Neuronal stem cell (in vitro differentiated cells): ENCODE measurements around the gene KATNB1.
A peak's percentile ranks its signal among the peaks of the same experiment; 100 is the strongest.

ENCODE experiments used
- DNase-seq: peaks from one replicate; pipeline ENCODE4 v3.0.0-alpha.2; 2013; ENCODE audit warnings: low spot score
- H2AFZ ChIP-seq: one replicate; pipeline ENCODE4 v1.6.1; 2013; ENCODE audit warnings: mild to moderate bottlenecking, low read length, inconsistent platforms
- H2AK5ac ChIP-seq: 2 replicates; pipeline ENCODE4 v1.6.1; 2013; ENCODE audit warnings: low read depth, mild to moderate bottlenecking, inconsistent platforms, low read length, moderate library complexity, mixed read lengths
- H2BK120ac ChIP-seq: 2 replicates; pipeline ENCODE4 v1.6.1; 2013; ENCODE audit warnings: low read depth, mild to moderate bottlenecking, inconsistent platforms, low read length, moderate library complexity, mixed read lengths
- H2BK12ac ChIP-seq: one replicate; pipeline ENCODE4 v1.6.1; 2013; ENCODE audit warnings: low read length, inconsistent platforms
- H2BK15ac ChIP-seq: 2 replicates; pipeline ENCODE4 v1.6.1; 2013; ENCODE audit warnings: mild to moderate bottlenecking, low read length, inconsistent platforms, mixed read lengths
- H2BK5ac ChIP-seq: one replicate; pipeline ENCODE4 v1.6.1; 2013; ENCODE audit warnings: inconsistent platforms, mild to moderate bottlenecking, low read length, moderate library complexity
- H3K14ac ChIP-seq: one replicate; pipeline ENCODE4 v1.6.1; 2013; ENCODE audit warnings: low read length, inconsistent platforms
- H3K18ac ChIP-seq: 2 replicates; pipeline ENCODE4 v1.6.1; 2013; ENCODE audit warnings: low read length, inconsistent platforms
- H3K23ac ChIP-seq: 2 replicates; pipeline ENCODE4 v1.6.1; 2013; ENCODE audit warnings: low read depth, mild to moderate bottlenecking, mixed read lengths, low read length, inconsistent platforms; ENCODE audit not compliant: poor library complexity
- H3K27ac ChIP-seq: replicated peaks from 3 replicates; pipeline ENCODE4 v1.5.1; 2013; ENCODE audit warnings: low read length, inconsistent platforms
- H3K27me3 ChIP-seq, 3 experiments: 2 replicates each; pipeline ENCODE4 v1.6.1; 2013; ENCODE audit warnings: low read length in 3 of 3, mild to moderate bottlenecking in 2 of 3, inconsistent platforms in 1 of 3, low read depth in 1 of 3, mixed read lengths in 1 of 3, moderate library complexity in 1 of 3; ENCODE audit not compliant: control insufficient read depth in 3 of 3, insufficient read depth in 3 of 3
- H3K36me3 ChIP-seq, 2 donors: replicated peaks in 1 of 2; 2 replicates each; pipeline ENCODE4 v1.6.1; 2013; ENCODE audit warnings: low read length in 2 of 2; ENCODE audit not compliant: control insufficient read depth in 2 of 2, insufficient read depth in 2 of 2
- H3K4ac ChIP-seq: 2 replicates; pipeline ENCODE4 v1.6.1; 2013; ENCODE audit warnings: inconsistent platforms, mild to moderate bottlenecking, low read length, moderate library complexity
- H3K4me1 ChIP-seq, 2 donors: 1 replicate in 1 of 2; 2 replicates in 1 of 2; pipeline ENCODE4 v1.6.1; 2013; ENCODE audit warnings: low read length in 2 of 2, low read depth in 1 of 2; ENCODE audit not compliant: control insufficient read depth in 2 of 2, insufficient read depth in 1 of 2
- H3K4me2 ChIP-seq: one replicate; pipeline ENCODE4 v1.6.1; 2013; ENCODE audit warnings: mild to moderate bottlenecking, low read length, inconsistent platforms; ENCODE audit not compliant: insufficient read depth, poor library complexity, severe bottlenecking
- H3K4me3 ChIP-seq, 2 donors: 2 replicates each; pipeline ENCODE4 v1.5.1; 2013; ENCODE audit warnings: low read length in 2 of 2, mild to moderate bottlenecking in 2 of 2, inconsistent platforms in 1 of 2, moderate library complexity in 1 of 2
- H3K79me1 ChIP-seq: one replicate; pipeline ENCODE4 v1.6.1; 2013; ENCODE audit warnings: low read depth, mild to moderate bottlenecking, inconsistent platforms, low read length, moderate library complexity
- H3K9ac ChIP-seq: one replicate; pipeline ENCODE4 v1.6.1; 2013; ENCODE audit warnings: mild to moderate bottlenecking, low read depth, low read length, inconsistent platforms; ENCODE audit not compliant: poor library complexity
- H3K9me3 ChIP-seq, 2 donors: replicated peaks in 1 of 2; 2 replicates each; pipeline versions ENCODE3 to v1.6.1; 2013; ENCODE audit warnings: low read length in 2 of 2, mild to moderate bottlenecking in 2 of 2, inconsistent platforms in 1 of 2, low read depth in 1 of 2, mixed read lengths in 1 of 2, moderate library complexity in 1 of 2; ENCODE audit not compliant: control insufficient read depth in 2 of 2, insufficient read depth in 1 of 2
- H4K8ac ChIP-seq: one replicate; pipeline ENCODE4 v1.6.1; 2013; ENCODE audit warnings: low read depth, mild to moderate bottlenecking, inconsistent platforms, low read length, moderate library complexity
- H4K91ac ChIP-seq: one replicate; pipeline ENCODE4 v1.6.1; 2013; ENCODE audit warnings: low read length, low read depth, mild to moderate bottlenecking, inconsistent platforms; ENCODE audit not compliant: poor library complexity
- WGBS, 2 donors: extraction: QIAGEN DNeasy Blood & Tissue Kit; methylation state at CpG; one replicate each; pipeline ENCODE4 v1.1.7; 2013; ENCODE audit warnings: missing lambda C conversion rate in 2 of 2, mixed read lengths in 1 of 2; ENCODE audit not compliant: insufficient read length in 2 of 2, insufficient replicate concordance in 1 of 2; ENCODE audit errors: extremely low coverage in 2 of 2; 5-methylcytosine and 5-hydroxymethylcytosine counted together

KATNB1 gene

GRCh38 chr16:57747496-57747895 is 11.9 kb downstream of the KATNB1 start:
- no CpG with 5 or more reads among the region's 12 CpGs for WGBS, 2 donors
- Histone ChIP-seq H4K8ac (no peak overlapping the region), H2AK5ac (no peak overlapping the region), H3K23ac (no peak overlapping the region), H4K91ac (no peak overlapping the region), H3K27ac (no peak overlapping the region), H2BK5ac (peak overlapping the region; percentile 7), H3K27me3 (no peaks in the 10 kb centered on the region), H3K18ac (no peak overlapping the region), H2BK120ac (no peak overlapping the region), H3K4ac (no peak overlapping the region), H3K9ac (no peak overlapping the region), H3K36me3 (peaks cover 16 to 54% of the 10 kb centered on the region in 2 donors), H3K4me2 (no peak overlapping the region), H3K14ac (no peak overlapping the region), H3K4me1 (peaks cover 0 to 6% of the 10 kb centered on the region in 2 donors), H3K79me1 (no peaks in the 10 kb centered on the region), H3K9me3 (no peaks in the 10 kb centered on the region), H3K4me3 (no peak overlapping the region), H2BK15ac (no peak overlapping the region), H2AFZ (no peak overlapping the region), H2BK12ac (no peak overlapping the region)
- no peak for DNase-seq

- H2BK120ac ChIP-seq, result no peak overlapping the region
- H3K18ac ChIP-seq, result no peak overlapping the region
- H3K36me3 ChIP-seq, result peaks cover 16 to 52% of the 10 kb centered on the region in 2 donors
- H3K23ac ChIP-seq, result no peak overlapping the region
- DNase-seq, result no peak
- H3K27ac ChIP-seq, result no peak overlapping the region
- peaks cover 0 to 6% of the 10 kb centered on the region in 2 donors for H3K4me1 ChIP-seq
- no peaks in the 10 kb centered on the region for H3K27me3 ChIP-seq
- H2AFZ ChIP-seq, result no peak overlapping the region
- H2BK5ac ChIP-seq, result peak overlapping the region; percentile 7
- no peak overlapping the region for H2BK15ac ChIP-seq
- H3K4ac ChIP-seq, result no peak overlapping the region
- no peak overlapping the region for H2BK12ac ChIP-seq
- no peak overlapping the region for H3K4me2 ChIP-seq
- no peaks in the 10 kb centered on the region for H3K79me1 ChIP-seq
- H3K14ac ChIP-seq, result no peak overlapping the region
- no peaks in the 10 kb centered on the region for H3K9me3 ChIP-seq
- H3K4me3 ChIP-seq, result no peak overlapping the region
- WGBS, 2 donors, result no CpG with 5 or more reads among the region's 6 CpGs
- H4K91ac ChIP-seq, result no peak overlapping the region
- H4K8ac ChIP-seq, result no peak overlapping the region
- H2AK5ac ChIP-seq, result no peak overlapping the region
- H3K9ac ChIP-seq, result no peak overlapping the region
Observed at GRCh38 chr16:57747996-57748395, 12.4 kb downstream of the KATNB1 start.

GRCh38 chr16:57748596-57748995 is 13.0 kb downstream of the KATNB1 start:
- H3K36me3 ChIP-seq, result peaks cover 16 to 54% of the 10 kb centered on the region in 2 donors
- H3K18ac ChIP-seq, result no peak overlapping the region
- no peak overlapping the region for H2AK5ac ChIP-seq
- H3K4me1 ChIP-seq, result peaks cover 0 to 6% of the 10 kb centered on the region in 2 donors
- no peaks in the 10 kb centered on the region for H3K9me3 ChIP-seq
- DNase-seq, result no peak
- no CpG with 5 or more reads among the region's 11 CpGs for WGBS, 2 donors
- H3K4me2 ChIP-seq, result no peak overlapping the region
- no peaks in the 10 kb centered on the region for H3K27me3 ChIP-seq
- no peak overlapping the region for H3K23ac ChIP-seq
- H4K8ac ChIP-seq, result no peak overlapping the region
- no peak overlapping the region for H3K9ac ChIP-seq
- H2AFZ ChIP-seq, result no peak overlapping the region
- no peaks in the 10 kb centered on the region for H3K79me1 ChIP-seq
- H2BK15ac ChIP-seq, result peak overlapping the region; percentile 2
- H3K27ac ChIP-seq, result no peak overlapping the region
- H2BK120ac ChIP-seq, result no peak overlapping the region
- H3K4ac ChIP-seq, result peak overlapping the region; percentile 17
- H2BK5ac ChIP-seq, result no peak overlapping the region
- no peak overlapping the region for H3K4me3 ChIP-seq
- H4K91ac ChIP-seq, result no peak overlapping the region
- H2BK12ac ChIP-seq, result no peak overlapping the region
- peak overlapping the region; percentile 32 for H3K14ac ChIP-seq

- Histone ChIP-seq H3K14ac (no peak overlapping the region), H3K27ac (no peak overlapping the region), H3K9me3 (no peaks in the 10 kb centered on the region), H4K8ac (no peak overlapping the region), H3K4me3 (no peak overlapping the region), H3K79me1 (no peaks in the 10 kb centered on the region), H3K27me3 (no peaks in the 10 kb centered on the region), H2BK15ac (peak overlapping the region; percentile 2), H2BK12ac (no peak overlapping the region), H3K4me2 (no peak overlapping the region), H3K9ac (no peak overlapping the region), H2AFZ (no peak overlapping the region), H4K91ac (no peak overlapping the region), H3K4me1 (peaks cover 0 to 6% of the 10 kb centered on the region in 2 donors), H2BK120ac (no peak overlapping the region), H3K36me3 (peaks cover 16 to 52% of the 10 kb centered on the region in 2 donors), H2AK5ac (no peak overlapping the region), H2BK5ac (no peak overlapping the region), H3K4ac (peak overlapping the region; percentile 17), H3K23ac (no peak overlapping the region), H3K18ac (no peak overlapping the region)
- no CpG with 5 or more reads among the region's 3 CpGs for WGBS, 2 donors
- no peak for DNase-seq
Observed at GRCh38 chr16:57749101-57749692, 13.6 kb downstream of the KATNB1 start.
